CD4-positive, alpha-beta T cell treated with Interleukin-4 for 4 hours (primary cell): ENCODE measurements around the gene MYO1E.

ENCODE experiments used
- DNase-seq: peaks from one replicate; pipeline ENCODE4 v3.0.0-alpha.2; 2020

Gene MYO1E

GRCh38 chr15:59385171-59385570 is 12.5 kb upstream of the MYO1E start:
- DNase-seq: no peak

- DNase-seq: no peak
Measured at GRCh38 chr15:59384507-59384906, 11.8 kb upstream of the MYO1E start.

- no peak for DNase-seq
Measured at GRCh38 chr15:59380902-59381610, 8.4 kb upstream of the MYO1E start.

GRCh38 chr15:59379531-59379930 is 6.9 kb upstream of the MYO1E start:
- DNase-seq: no peak

GRCh38 chr15:59378855-59379254 is 6.2 kb upstream of the MYO1E start:
- DNase-seq: no peak

GRCh38 chr15:59377924-59378323 is 5.3 kb upstream of the MYO1E start:
- DNase-seq: no peak

- no peak for DNase-seq
Measured at GRCh38 chr15:59376733-59377132, 4.1 kb upstream of the MYO1E start.

- no peak for DNase-seq
Measured at GRCh38 chr15:59373215-59373614, 544 bp upstream of the MYO1E start.

GRCh38 chr15:59371458-59372351 is 966 bp downstream of the MYO1E start:
- no peak for DNase-seq

GRCh38 chr15:59369597-59369996 is 3.1 kb downstream of the MYO1E start:
- DNase-seq: no peak

- no peak for DNase-seq
Measured at GRCh38 chr15:59367022-59367451, 5.6 kb downstream of the MYO1E start.

GRCh38 chr15:59366333-59367021 is 6.2 kb downstream of the MYO1E start:
- DNase-seq: no peak

GRCh38 chr15:59364248-59364647 is 8.4 kb downstream of the MYO1E start:
- DNase-seq: no peak

- DNase-seq: no peak
Measured at GRCh38 chr15:59362331-59362730, 10.3 kb downstream of the MYO1E start.

GRCh38 chr15:59360896-59361295 is 11.8 kb downstream of the MYO1E start:
- no peak for DNase-seq

- no peak for DNase-seq
Measured at GRCh38 chr15:59360305-59360704, 12.4 kb downstream of the MYO1E start.

GRCh38 chr15:59355730-59356129 is 16.9 kb downstream of the MYO1E start:
- no peak for DNase-seq

GRCh38 chr15:59354417-59355031 is 18.1 kb downstream of the MYO1E start:
- DNase-seq: no peak

GRCh38 chr15:59353994-59354416 is 18.7 kb downstream of the MYO1E start:
- no peak for DNase-seq

GRCh38 chr15:59352683-59353082 is 20.0 kb downstream of the MYO1E start:
- no peak for DNase-seq

- no peak for DNase-seq
Measured at GRCh38 chr15:59352189-59352588, 20.5 kb downstream of the MYO1E start.

GRCh38 chr15:59350421-59350732 is 22.3 kb downstream of the MYO1E start:
- DNase-seq: no peak
